B cell (primary cell): ENCODE data around the gene MAD1L1. TPM values are rescaled to one million over a fixed set of nuclear protein-coding genes. Genes with fewer than 3 reads are reported as not detected.
A peak's percentile ranks its signal among the peaks of the same experiment; 100 is the strongest.

ENCODE experiments used
- ATAC-seq: fragments of 200-7000 bp; cut with Tn5 transposase; one replicate; pipeline ENCODE4 v1.10.0; 2021; ENCODE audit warnings: low read depth, mild to moderate bottlenecking, moderate number of reproducible peaks, moderate library complexity
- CTCF ChIA-PET: fragments of 350-600 bp; sonication (Branson Sonifier 250); formaldehyde crosslinking; loops from one replicate; lab custom pipeline; 2021; ENCODE audit warnings: antibody characterized with exemption, inconsistent platforms; lab: Charles Lee
- POLR2A ChIA-PET: fragments of 350-600 bp; sonication (Branson Sonifier 250); formaldehyde crosslinking; loops from one replicate; lab custom pipeline; 2021; ENCODE audit warnings: antibody characterized with exemption; lab: Charles Lee
- DNase-seq: peaks from one replicate; pipeline ENCODE4 v3.0.0; 2013
- H2AFZ ChIP-seq: 2 replicates; pipeline ENCODE4 v1.6.1; 2012; ENCODE audit warnings: mild to moderate bottlenecking, low read depth, low read length; ENCODE audit not compliant: insufficient read depth, poor library complexity, severe bottlenecking
- H3K27ac ChIP-seq, 2 donors: 1 replicate in 1 of 2; 2 replicates in 1 of 2; pipeline ENCODE4 v1.5.1; 2012 to 2013; ENCODE audit warnings: low read length in 2 of 2, mild to moderate bottlenecking in 2 of 2, moderate library complexity in 1 of 2
- H3K27me3 ChIP-seq, 4 experiments: fragments of 200-600 bp in 1 of 4; sonication (generic) in 1 of 4; replicated peaks in 1 of 4; 1 replicate in 2 of 4; 2 replicates in 2 of 4; pipeline versions ENCODE4 v1.6.1 to v1.7.0; 2013 to 2016; ENCODE audit warnings: low read length in 3 of 4, mild to moderate bottlenecking in 2 of 4, mixed read lengths in 1 of 4, moderate library complexity in 1 of 4; ENCODE audit not compliant: insufficient read depth in 4 of 4, control insufficient read depth in 3 of 4; ENCODE audit errors: control extremely low read depth in 1 of 4
- H3K36me3 ChIP-seq, 2 experiments: replicated peaks in 1 of 2; 1 replicate in 1 of 2; 2 replicates in 1 of 2; pipeline versions ENCODE4 v1.6.1 to v1.7.1; 2013; ENCODE audit warnings: low read length in 1 of 2; ENCODE audit not compliant: insufficient read depth in 2 of 2, control insufficient read depth in 1 of 2; ENCODE audit errors: control extremely low read depth in 1 of 2, extremely low read depth in 1 of 2
- H3K4me1 ChIP-seq, 2 donors: fragments of 200-600 bp in 1 of 2; sonication (generic) in 1 of 2; 1 replicate in 1 of 2; 2 replicates in 1 of 2; pipeline versions ENCODE4 v1.5.1 to v1.6.1; 2013 to 2017; ENCODE audit warnings: low read length in 2 of 2; ENCODE audit not compliant: control insufficient read depth in 2 of 2, insufficient read depth in 2 of 2
- H3K4me2 ChIP-seq: replicated peaks from 2 replicates; pipeline ENCODE3; 2012; ENCODE audit warnings: mild to moderate bottlenecking, low read depth, low read length; ENCODE audit not compliant: poor library complexity, severe bottlenecking
- H3K4me3 ChIP-seq, 5 experiments: fragments of 200-600 bp in 1 of 5; sonication (generic) in 1 of 5; 1 replicate in 3 of 5; 2 replicates in 2 of 5; pipeline versions ENCODE4 v1.5.1 to v1.7.0; 2011 to 2016; ENCODE audit warnings: low read length in 4 of 5, mild to moderate bottlenecking in 4 of 5, low read depth in 2 of 5, control low read depth in 1 of 5, moderate library complexity in 1 of 5; ENCODE audit not compliant: insufficient read depth in 1 of 5; ENCODE audit errors: control extremely low read depth in 1 of 5, extremely low read depth in 1 of 5
- H3K79me2 ChIP-seq: fragments of 200-600 bp; sonication (generic); one replicate; pipeline ENCODE4 v1.6.0; 2016; ENCODE audit warnings: low read length; ENCODE audit not compliant: control insufficient read depth, insufficient read depth
- H3K9ac ChIP-seq: fragments of 200-600 bp; sonication (generic); 2 replicates; pipeline ENCODE4 v1.6.1; 2017; ENCODE audit warnings: mild to moderate bottlenecking, low read length, moderate library complexity
- H3K9me3 ChIP-seq, 3 donors: one replicate each; pipeline versions ENCODE4 v1.6.1 to v1.7.1; 2013; ENCODE audit warnings: low read length in 2 of 3; ENCODE audit not compliant: control insufficient read depth in 2 of 3, insufficient read depth in 1 of 3; ENCODE audit errors: control extremely low read depth in 1 of 3
- H4K20me1 ChIP-seq: 2 replicates; pipeline ENCODE4 v1.6.0; 2012; ENCODE audit warnings: mild to moderate bottlenecking, low read length; ENCODE audit not compliant: insufficient read depth, control insufficient read depth, poor library complexity, severe bottlenecking
- H3K27ac Mint-ChIP-seq: one replicate; pipeline ENCODE4 v1.8.0; 2021; ENCODE audit warnings: mixed read lengths
- H3K27me3 Mint-ChIP-seq: one replicate; pipeline ENCODE4 v1.8.0; 2021; ENCODE audit warnings: mixed read lengths
- H3K4me1 Mint-ChIP-seq: one replicate; pipeline ENCODE4 v1.8.0; 2021; ENCODE audit warnings: mixed read lengths
- H3K4me3 Mint-ChIP-seq: one replicate; pipeline ENCODE4 v1.8.0; 2021; ENCODE audit warnings: mixed read lengths
- H3K9me3 Mint-ChIP-seq: one replicate; pipeline ENCODE4 v1.8.0; 2022; ENCODE audit warnings: mixed read lengths; ENCODE audit not compliant: insufficient read depth
- EZH2 ChIP-seq: IDR thresholded peaks from 2 replicates; pipeline ENCODE4 v1.6.1; 2012; ENCODE audit warnings: borderline replicate concordance, low read depth, mild to moderate bottlenecking, moderate library complexity, low read length; ENCODE audit not compliant: insufficient read depth, poor library complexity, severe bottlenecking
- WGBS: methylation state at CpG from one replicate; pipeline ENCODE4 v1.1.5; 2013; ENCODE audit warnings: missing lambda C conversion rate; ENCODE audit not compliant: insufficient coverage; 5-methylcytosine and 5-hydroxymethylcytosine counted together
- intact Hi-C: fragments of 100-400 bp; cut with micrococcal nuclease; formaldehyde crosslinking; loops from one replicate; pipeline ENCODE4 v1.10.0; 2022
- polyA plus RNA-seq: library from polyadenylated mRNA; depleted of rRNA; stranded (reverse); fragments of >200 nt; gene quantifications from 2 replicates; pipeline ENCODE4 v1.2.3, GENCODE V29; 2012
- total RNA-seq, 2 donors: library from RNA; stranded (reverse); fragments of 120-200 nt in 1 of 2; gene quantifications; 1 replicate in 1 of 2; 2 replicates in 1 of 2; pipeline versions ENCODE4 v1.2.3 to v1.2.4, GENCODE V29; 2013 to 2022
- TF ChIP-seq, protein P1 (sequence below): fragments of 200-600 bp; IDR thresholded peaks from one replicate; pipeline ENCODE4 v1.8.0; 2022; ENCODE audit warnings: antibody characterized with exemption, mild to moderate bottlenecking

Gene MAD1L1
- total and polyA plus RNA-seq, 2 donors (not counting 1 experiment from before 2014, with no cell fraction given) = 86.7 to 110 TPM

DNA sequence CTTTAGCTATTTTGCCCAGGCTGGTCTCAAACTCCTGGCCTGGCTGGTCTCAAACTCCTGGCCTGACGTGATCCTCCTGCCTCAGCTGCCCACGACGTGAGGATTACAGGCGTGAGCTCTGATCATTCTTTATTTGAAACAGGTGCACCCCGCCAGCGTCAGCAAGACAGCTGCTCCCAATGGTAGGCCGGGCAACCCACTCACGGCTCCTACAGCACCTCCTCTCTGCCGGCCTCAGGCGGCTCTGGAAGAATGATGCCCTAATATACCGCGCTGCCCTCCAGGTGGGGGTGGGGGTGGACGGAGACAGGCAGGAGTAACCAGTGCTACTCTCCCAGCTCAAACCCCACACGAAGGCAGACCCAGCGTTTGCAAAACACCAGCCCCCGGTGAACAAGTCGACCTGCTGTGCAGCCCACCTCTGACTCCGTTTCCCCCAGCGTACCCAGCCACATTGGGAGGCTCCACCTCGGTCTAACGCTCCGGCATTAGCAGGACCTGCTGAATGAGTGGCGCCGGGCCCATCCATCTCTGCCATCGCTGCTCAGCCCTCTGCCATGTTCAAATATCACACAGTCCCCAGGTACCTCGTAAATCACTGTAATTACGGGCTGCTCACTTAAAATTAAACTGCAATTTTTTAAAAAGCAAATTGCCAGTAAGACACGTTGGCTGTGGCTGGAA lies 414.0 kb downstream of the MAD1L1 start:
- Histone ChIP-seq H3K27me3 (no peaks in the 10 kb centered on the region), H2AFZ (no peak overlapping the region), H3K9ac (no peak overlapping the region), H3K9me3 (peaks cover 0 to 2% (median 0%) of the 10 kb centered on the region in 3 donors), H3K79me2 (peaks cover 6% of the 10 kb centered on the region), H3K4me1 (peaks cover 19 to 29% of the 10 kb centered on the region in 2 donors), H3K27ac (no peak overlapping the region), H4K20me1 (peaks cover 32% of the 10 kb centered on the region), H3K4me2 (peak overlapping the region; percentile 64), H3K36me3 (peaks cover 0 to 3% of the 10 kb centered on the region in 2 experiments), H3K4me3 (no peak overlapping the region)
- ChIA-PET POLR2A (interaction anchor here (0.7 kb wide), 1 partner anchor 10 kb away, joined by 4 read pairs; no protein-coding TSS in a partner anchor), CTCF (no interaction called here)
- Mint-ChIP-seq H3K27me3 (no peaks in the 10 kb centered on the region), H3K4me1 (peaks cover 34% of the 10 kb centered on the region), H3K9me3 (no peaks in the 10 kb centered on the region), H3K27ac (peak overlapping the region; percentile 20), H3K4me3 (peak overlapping the region; percentile 19)
- intact Hi-C loops = no loop called here
- no peak for DNase-seq
- TF ChIP-seq, protein P1, sequence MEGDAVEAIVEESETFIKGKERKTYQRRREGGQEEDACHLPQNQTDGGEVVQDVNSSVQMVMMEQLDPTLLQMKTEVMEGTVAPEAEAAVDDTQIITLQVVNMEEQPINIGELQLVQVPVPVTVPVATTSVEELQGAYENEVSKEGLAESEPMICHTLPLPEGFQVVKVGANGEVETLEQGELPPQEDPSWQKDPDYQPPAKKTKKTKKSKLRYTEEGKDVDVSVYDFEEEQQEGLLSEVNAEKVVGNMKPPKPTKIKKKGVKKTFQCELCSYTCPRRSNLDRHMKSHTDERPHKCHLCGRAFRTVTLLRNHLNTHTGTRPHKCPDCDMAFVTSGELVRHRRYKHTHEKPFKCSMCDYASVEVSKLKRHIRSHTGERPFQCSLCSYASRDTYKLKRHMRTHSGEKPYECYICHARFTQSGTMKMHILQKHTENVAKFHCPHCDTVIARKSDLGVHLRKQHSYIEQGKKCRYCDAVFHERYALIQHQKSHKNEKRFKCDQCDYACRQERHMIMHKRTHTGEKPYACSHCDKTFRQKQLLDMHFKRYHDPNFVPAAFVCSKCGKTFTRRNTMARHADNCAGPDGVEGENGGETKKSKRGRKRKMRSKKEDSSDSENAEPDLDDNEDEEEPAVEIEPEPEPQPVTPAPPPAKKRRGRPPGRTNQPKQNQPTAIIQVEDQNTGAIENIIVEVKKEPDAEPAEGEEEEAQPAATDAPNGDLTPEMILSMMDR = no peak
- TF ChIP-seq EZH2 = no peak
- 71% methylated on average over 22 of the region's 28 CpGs for WGBS
- ATAC-seq = no peak

DNA sequence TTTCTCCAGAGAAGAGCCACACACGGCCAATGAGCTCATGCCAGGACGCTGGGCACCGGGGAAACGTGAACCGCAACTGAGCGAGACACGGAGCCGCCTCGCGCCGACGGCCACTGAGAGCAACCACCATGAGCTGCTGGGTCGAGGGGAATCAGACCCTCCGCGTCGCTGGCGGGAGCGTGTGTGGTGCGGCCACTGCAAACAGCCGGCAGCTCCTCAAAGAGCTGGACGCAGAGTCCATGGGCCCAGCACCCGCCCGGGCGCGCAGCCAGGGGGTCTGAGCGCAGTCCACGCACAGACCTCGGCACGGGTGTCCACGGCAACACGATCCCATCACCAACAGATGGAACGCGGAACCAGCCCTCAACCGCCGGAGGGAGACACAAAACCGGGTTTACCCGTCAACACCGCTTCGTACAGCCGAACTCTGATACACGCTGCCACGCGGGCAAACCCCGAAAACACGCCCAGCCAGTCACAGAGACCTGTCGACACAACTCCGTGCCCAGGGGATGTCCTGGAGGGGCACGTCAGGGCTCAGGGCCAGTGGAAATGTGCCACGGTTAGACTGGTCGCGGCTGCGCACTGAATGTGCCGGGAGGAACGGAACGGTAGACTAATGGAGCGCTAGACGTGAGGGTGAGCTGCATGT lies 415.6 kb downstream of the MAD1L1 start:
- TF ChIP-seq, protein P1 = no peak
- no peak for TF ChIP-seq EZH2
- 95% methylated on average over 55 of the region's 57 CpGs for WGBS
- Histone ChIP-seq H3K27ac (no peak overlapping the region), H2AFZ (no peak overlapping the region), H3K4me1 (peaks cover 19 to 29% of the 10 kb centered on the region in 2 donors), H3K4me2 (no peak overlapping the region), H3K4me3 (no peak overlapping the region), H3K79me2 (peaks cover 6% of the 10 kb centered on the region), H3K9ac (no peak overlapping the region), H3K27me3 (no peaks in the 10 kb centered on the region), H3K36me3 (peaks cover 0 to 3% of the 10 kb centered on the region in 2 experiments), H4K20me1 (peaks cover 27% of the 10 kb centered on the region), H3K9me3 (peaks cover 0 to 2% (median 0%) of the 10 kb centered on the region in 3 donors)
- ChIA-PET CTCF (no interaction called here), POLR2A (interaction anchor here (0.6 kb wide), 1 partner anchor 25 kb away, joined by 4 read pairs; no protein-coding TSS in a partner anchor)
- Mint-ChIP-seq H3K9me3 (no peaks in the 10 kb centered on the region), H3K4me1 (peaks cover 31% of the 10 kb centered on the region), H3K27ac (no peak overlapping the region), H3K27me3 (no peaks in the 10 kb centered on the region), H3K4me3 (no peak overlapping the region)
- intact Hi-C loops = no loop called here
- ATAC-seq = no peak
- DNase-seq = no peak
